HCT116 (cell line): ENCODE data around the gene AXIN1. TPM values are rescaled to one million over a fixed set of nuclear protein-coding genes. Genes with fewer than 3 reads are reported as not detected.

ENCODE experiments used
- ATAC-seq: fragments of 200-7000 bp; cut with Tn5 transposase; 2 replicates; pipeline ENCODE4 v1.9.1; 2020; ENCODE audit warnings: mild to moderate bottlenecking, moderate library complexity
- BruUV-seq: library from RNA; stranded (reverse); fragments of 400-500 nt; replicated peaks from 2 replicates; lab custom pipeline; 2021; lab: Mats Ljungman, UMichigan
- CTCF ChIA-PET: fragments of 300-600 bp; sonication (Branson Sonifier 250); formaldehyde crosslinking; loops from one replicate; lab custom pipeline; 2021; ENCODE audit warnings: antibody characterized with exemption; lab: Charles Lee
- POLR2A ChIA-PET: fragments of 300-600, 350-600 bp; sonication (Branson Sonifier 250); formaldehyde crosslinking; loops from one replicate; lab custom pipeline; 2021; ENCODE audit warnings: antibody characterized with exemption; lab: Charles Lee
- RAD21 ChIA-PET, 2 experiments: fragments of 300-600 bp; sonication (Branson Sonifier 250); formaldehyde crosslinking; loops; one replicate each; lab custom pipeline; 2023; ENCODE audit warnings: low total read pairs in 2 of 2; ENCODE audit not compliant: uncharacterized antibody in 2 of 2, unreplicated experiment in 2 of 2, low non-redundant PET in 1 of 2; lab: Charles Lee
- DNase-seq: peaks from one replicate; pipeline ENCODE4 v3.0.0-alpha.2; 2010; ENCODE audit warnings: low read depth, low spot score
- H2AFZ ChIP-seq: fragments of 200-600 bp; shearing (Covaris generic), sonication (generic); 2 replicates; pipeline ENCODE4 v1.6.1; 2017; ENCODE audit warnings: low read depth, mixed run types, mixed read lengths, antibody characterized with exemption, low read length; ENCODE audit not compliant: poor library complexity, severe bottlenecking
- H3K27ac ChIP-seq: 2 replicates; pipeline ENCODE4 v1.5.1; 2012; ENCODE audit warnings: low read depth, low read length
- H3K27me3 ChIP-seq: fragments of 200-600 bp; sonication (generic); 2 replicates; pipeline ENCODE4 v1.6.1; 2016; ENCODE audit warnings: mixed run types, low read length, mixed read lengths; ENCODE audit not compliant: insufficient read depth
- H3K36me3 ChIP-seq, 2 experiments: fragments of 200-500 bp in 1 of 2; fragments of 200-600 bp in 1 of 2; sonication (Bioruptor generic) in 1 of 2; sonication (generic) in 1 of 2; 2 replicates each; pipeline versions ENCODE4 v1.5.1 to v1.6.1; 2014 to 2016; ENCODE audit warnings: low read length in 2 of 2, inconsistent platforms in 1 of 2, mixed read lengths in 1 of 2, mixed run types in 1 of 2; ENCODE audit not compliant: insufficient read depth in 2 of 2, control insufficient read depth in 1 of 2
- H3K4me1 ChIP-seq, 2 experiments: fragments of 200-600 bp in 1 of 2; sonication (generic) in 1 of 2; 2 replicates each; pipeline versions ENCODE4 v1.5.1 to v1.6.1; 2012 to 2017; ENCODE audit warnings: low read length in 2 of 2, inconsistent platforms in 1 of 2, mild to moderate bottlenecking in 1 of 2, mixed read lengths in 1 of 2, mixed run types in 1 of 2, moderate library complexity in 1 of 2; ENCODE audit not compliant: insufficient read depth in 2 of 2, control insufficient read depth in 1 of 2
- H3K4me2 ChIP-seq: fragments of 200-600 bp; sonication (generic); 2 replicates; pipeline ENCODE4 v1.6.1; 2017; ENCODE audit warnings: mixed run types, low read length, mixed read lengths
- H3K4me3 ChIP-seq, 2 experiments: fragments of 200-600 bp in 1 of 2; sonication (generic) in 1 of 2; replicated peaks in 1 of 2; 2 replicates each; pipeline ENCODE4 v1.5.1; 2011 to 2016; ENCODE audit warnings: low read length in 2 of 2, control low read depth in 1 of 2, low read depth in 1 of 2, mild to moderate bottlenecking in 1 of 2, mixed read lengths in 1 of 2, mixed run types in 1 of 2
- H3K79me2 ChIP-seq: fragments of 200-600 bp; sonication (generic); 2 replicates; pipeline ENCODE4 v1.6.1; 2017; ENCODE audit warnings: mild to moderate bottlenecking, mixed run types, low read length, moderate library complexity, mixed read lengths; ENCODE audit not compliant: insufficient read depth
- H3K9ac ChIP-seq: fragments of 200-600 bp; sonication (generic); 2 replicates; pipeline ENCODE4 v1.6.1; 2016; ENCODE audit warnings: low read length, mixed read lengths
- H3K9me2 ChIP-seq: fragments of 200-600 bp; sonication (generic), shearing (Covaris generic); 2 replicates; pipeline ENCODE4 v1.6.1; 2017; ENCODE audit warnings: mixed run types, mild to moderate bottlenecking, moderate library complexity; ENCODE audit not compliant: insufficient read depth
- H3K9me3 ChIP-seq, 2 experiments: fragments of 200-500 bp in 1 of 2; fragments of 200-600 bp in 1 of 2; sonication (Bioruptor generic) in 1 of 2; sonication (generic) in 1 of 2; 2 replicates each; pipeline ENCODE4 v1.6.1; 2014 to 2017; ENCODE audit warnings: low read length in 2 of 2, mixed read lengths in 2 of 2, inconsistent platforms in 1 of 2, low read depth in 1 of 2, mild to moderate bottlenecking in 1 of 2, mixed run types in 1 of 2, moderate library complexity in 1 of 2; ENCODE audit not compliant: control insufficient read depth in 1 of 2, insufficient read depth in 1 of 2
- H4K20me1 ChIP-seq: fragments of 200-600 bp; sonication (generic), shearing (Covaris generic); 2 replicates; pipeline ENCODE4 v1.6.1; 2017; ENCODE audit warnings: mixed run types, mild to moderate bottlenecking, moderate library complexity; ENCODE audit not compliant: insufficient read depth
- ATF3 ChIP-seq: IDR thresholded peaks from 2 replicates; pipeline ENCODE4 v1.6.1; 2012
- CBX3 ChIP-seq: IDR thresholded peaks from 2 replicates; pipeline ENCODE4 v1.6.1; 2012; ENCODE audit warnings: low read depth
- CEBPB ChIP-seq: IDR thresholded peaks from 2 replicates; pipeline ENCODE4 v1.6.1; 2012; ENCODE audit warnings: low read depth
- CTCF ChIP-seq, 3 experiments: fragments of 200-600 bp in 1 of 3; sonication (generic) in 1 of 3; IDR thresholded peaks in 2 of 3; conservative IDR thresholded peaks in 1 of 3; 2 replicates each; pipeline ENCODE4 v1.5.1; 2012 to 2017; ENCODE audit warnings: low read depth in 2 of 3, low read length in 2 of 3, antibody characterized with exemption in 1 of 3, borderline replicate concordance in 1 of 3, control low read depth in 1 of 3, mild to moderate bottlenecking in 1 of 3, mixed read lengths in 1 of 3, mixed run types in 1 of 3, moderate library complexity in 1 of 3; ENCODE audit not compliant: insufficient read depth in 1 of 3
- EGR1 ChIP-seq: IDR thresholded peaks from 2 replicates; pipeline ENCODE4 v1.6.1; 2012; ENCODE audit warnings: low read depth
- ELF1 ChIP-seq: IDR thresholded peaks from 2 replicates; pipeline ENCODE4 v1.6.1; 2012; ENCODE audit warnings: low read depth, borderline replicate concordance
- EZH2 ChIP-seq: fragments of 200-600 bp; sonication (generic); IDR thresholded peaks from 2 replicates; pipeline ENCODE4 v1.6.1; 2017; ENCODE audit warnings: antibody characterized with exemption, mixed run types
- EZH2phosphoT487 ChIP-seq: fragments of 200-600 bp; IDR thresholded peaks from 2 replicates; pipeline ENCODE4 v1.6.1; 2018; ENCODE audit warnings: antibody characterized with exemption, borderline replicate concordance
- JUND ChIP-seq: IDR thresholded peaks from 2 replicates; pipeline ENCODE4 v1.6.1; 2012
- MAX ChIP-seq: IDR thresholded peaks from 2 replicates; pipeline ENCODE4 v1.6.1; 2012
- POLR2AphosphoS5 ChIP-seq: IDR thresholded peaks from 2 replicates; pipeline ENCODE4 v1.6.1; 2011; ENCODE audit warnings: mild to moderate bottlenecking, low read depth, low read length, moderate library complexity
- RAD21 ChIP-seq: IDR thresholded peaks from 2 replicates; pipeline ENCODE4 v1.6.1; 2012; ENCODE audit warnings: low read depth, mild to moderate bottlenecking
- REST ChIP-seq: IDR thresholded peaks from 2 replicates; pipeline ENCODE4 v1.6.1; 2012; ENCODE audit warnings: low read depth
- YY1 ChIP-seq: IDR thresholded peaks from 2 replicates; pipeline ENCODE4 v1.6.1; 2011; ENCODE audit warnings: low read length, low read depth, moderate library complexity, mild to moderate bottlenecking; ENCODE audit not compliant: insufficient replicate concordance; ENCODE audit errors: extremely low read depth
- ZBTB33 ChIP-seq: IDR thresholded peaks from 2 replicates; pipeline ENCODE4 v1.6.1; 2011; ENCODE audit warnings: mild to moderate bottlenecking, low read length, moderate library complexity; ENCODE audit not compliant: insufficient replicate concordance; ENCODE audit errors: extremely low read depth
- ZFX ChIP-seq: fragments of 450-650 bp; IDR thresholded peaks from 2 replicates; pipeline ENCODE4 v1.6.1; 2017
- intact Hi-C: fragments of 100-400 bp; cut with micrococcal nuclease; formaldehyde crosslinking; loops from 2 replicates; pipeline ENCODE4 v1.10.0; 2022
- total RNA-seq: library from RNA; stranded (reverse); gene quantifications from one replicate; pipeline ENCODE4 v1.2.1, GENCODE V29; 2021; ENCODE audit not compliant: unreplicated experiment

The AXIN1 gene
- total RNA-seq, 1 experiment from 2014 or later, result 20.2 TPM

GRCh38 chr16:303760-304505, 48.6 kb downstream of the AXIN1 start:
- ChIA-PET RAD21 (no interaction called here), CTCF (no interaction called here), POLR2A (no interaction called here)
- no peaks in the 10 kb centered on the region for H3K79me2 ChIP-seq
- H2AFZ ChIP-seq, result no peak overlapping the region
- H3K4me3 ChIP-seq, result no peak overlapping the region
- no peak overlapping the region for H3K9ac ChIP-seq
- H4K20me1 ChIP-seq, result no peaks in the 10 kb centered on the region
- intact Hi-C loops, result no loop called here
- H3K27me3 ChIP-seq, result no peaks in the 10 kb centered on the region
- no peaks in the 10 kb centered on the region; a peak in 1 of 4 replicates for H3K36me3 ChIP-seq
- H3K9me2 ChIP-seq, result no peaks in the 10 kb centered on the region
- no peak overlapping the region for H3K27ac ChIP-seq
- no peak for ATAC-seq
- no peaks in the 10 kb centered on the region for H3K4me1 ChIP-seq
- TF ChIP-seq ZBTB33 (no peak), EGR1 (no peak), RAD21 (no peak), CTCF (IDR thresholded peaks at IDR 0.05 in 2 of 3, conservative IDR thresholded peaks at IDR 0.05 in 1 of 3; ENCODE audit: borderline replicate concordance in 1 of 3, insufficient read depth in 1 of 3, low read depth in 2 of 3, low read length in 2 of 3) (no peak), POLR2AphosphoS5 (no peak), JUND (no peak), ELF1 (no peak), YY1 (no peak), EZH2 (no peak), MAX (no peak), CEBPB (no peak), ATF3 (no peak), CBX3 (no peak), EZH2phosphoT487 (no peak), REST (no peak), ZFX (no peak)
- TF ChIP-seq, all 23 proteins: peak for 0
- BruUV-seq, result no TSS peak
- Histone ChIP-seq H3K4me2 (no peak overlapping the region), H3K9me3 (no peaks in the 10 kb centered on the region)
- no peak for DNase-seq
